ENCODE measurements around the gene PDGFD.

PDGFD gene

DNA sequence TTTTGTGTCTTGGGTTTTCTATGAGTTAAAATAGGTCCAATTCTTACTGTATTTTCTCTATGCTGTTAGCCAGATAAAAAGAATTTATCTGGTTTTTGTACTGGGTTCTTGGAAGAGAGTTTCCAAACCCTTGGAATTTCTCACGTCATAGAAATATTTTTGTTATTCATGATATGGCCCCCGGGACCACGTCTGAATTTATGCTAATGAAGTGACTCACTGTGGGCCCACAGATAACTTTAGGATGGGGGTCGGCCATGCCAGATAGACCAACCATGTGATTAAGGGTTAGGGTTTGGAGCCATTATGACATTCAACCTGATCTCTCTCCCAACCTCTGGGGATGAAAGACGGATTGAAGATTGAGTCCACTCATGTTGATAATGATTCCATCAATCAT, 163.1 kb downstream of the PDGFD start:
- DNase-seq (ENCODE audit: low read depth), result no peak

DNA sequence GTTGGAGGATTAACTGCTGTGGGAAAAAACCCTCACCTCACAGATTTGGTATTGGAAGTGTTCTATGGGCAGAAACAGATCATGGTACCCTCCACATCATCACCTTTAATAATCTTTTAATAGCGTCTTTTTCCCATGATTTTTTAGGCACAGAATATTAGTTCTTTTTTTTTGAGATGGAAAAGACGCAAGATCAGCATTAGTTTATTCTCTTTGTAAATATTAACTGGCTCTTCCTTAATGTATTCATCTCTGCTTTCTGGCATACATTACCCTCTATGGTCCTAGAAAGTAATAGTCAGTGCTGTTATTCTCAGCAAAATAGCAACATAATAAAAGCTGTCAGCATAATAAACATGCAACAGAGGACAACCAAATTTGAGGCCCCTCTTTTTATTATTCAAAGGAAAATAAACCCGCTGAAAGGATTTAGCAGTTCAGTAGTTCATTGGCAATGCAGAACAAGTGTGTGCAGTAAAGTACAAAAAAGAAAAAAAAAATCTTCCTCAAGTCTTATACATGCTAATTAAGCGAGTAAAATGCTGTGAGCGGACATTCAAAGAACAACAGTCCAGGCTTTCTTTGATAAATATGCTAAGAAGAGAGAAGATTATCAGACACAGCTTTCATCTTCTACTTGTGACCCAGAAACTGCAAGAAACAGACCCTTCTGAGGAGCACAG, 165.0 kb downstream of the PDGFD start:
- no peak for DNase-seq (ENCODE audit: low read depth)

DNA sequence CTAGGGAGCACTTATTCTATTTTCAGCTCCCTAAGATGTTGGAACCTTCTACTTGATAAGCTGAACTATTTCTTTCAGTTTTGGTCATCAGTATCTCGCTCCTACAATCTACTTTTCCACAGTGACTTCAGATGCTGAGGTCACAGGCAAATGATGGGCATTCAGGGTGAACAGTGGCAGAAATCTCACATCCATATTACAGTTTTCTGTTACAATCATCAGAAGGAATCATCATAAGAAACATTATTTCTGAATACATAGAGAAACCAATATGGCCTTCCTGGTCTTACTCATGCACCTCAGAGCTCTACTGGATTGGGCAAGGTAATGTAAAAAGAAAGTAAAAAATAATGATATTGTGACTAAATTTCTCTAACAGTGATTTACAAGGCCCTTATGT, 166.9 kb downstream of the PDGFD start:
- DNase-seq (ENCODE audit: low read depth), result no peak

DNA sequence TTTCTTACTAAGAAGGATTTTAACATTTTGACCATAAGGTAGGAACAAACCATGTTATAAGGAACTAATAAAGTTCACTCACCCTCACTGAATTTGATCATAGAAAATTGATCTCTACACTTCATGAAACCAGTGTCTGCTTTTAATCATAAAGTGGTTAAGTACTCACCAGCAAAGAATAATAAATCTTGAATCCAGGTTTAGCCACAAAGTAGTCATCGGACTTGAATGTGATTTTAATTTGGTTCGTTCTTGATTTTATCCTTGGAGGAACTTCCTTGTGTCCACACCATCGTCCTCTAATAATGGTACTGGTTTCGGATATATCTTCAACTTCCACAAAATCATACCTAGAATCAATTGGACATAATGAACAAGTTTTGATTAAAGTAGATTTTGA, 168.1 kb downstream of the PDGFD start:
- no peak for DNase-seq (ENCODE audit: low read depth)

DNA sequence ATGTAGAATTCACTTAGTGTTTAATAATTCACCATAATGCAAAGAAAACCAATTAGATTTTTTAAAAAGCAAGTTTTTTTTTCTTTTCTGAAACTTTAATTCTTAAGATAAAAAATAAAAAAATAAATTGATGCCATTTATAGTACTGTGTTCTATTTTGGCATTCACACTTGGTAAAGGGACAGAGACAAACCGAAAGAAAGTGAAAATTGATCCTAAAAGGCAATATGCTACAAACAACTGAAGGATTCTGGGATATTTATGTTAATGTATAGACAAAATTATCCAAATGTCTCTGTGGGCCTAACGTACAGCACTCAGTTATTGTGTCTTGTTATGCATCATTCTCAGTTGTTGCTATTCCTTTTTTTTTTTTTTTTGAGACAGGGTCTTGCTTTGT, 169.4 kb downstream of the PDGFD start:
- DNase-seq (ENCODE audit: low read depth), result no peak

DNA sequence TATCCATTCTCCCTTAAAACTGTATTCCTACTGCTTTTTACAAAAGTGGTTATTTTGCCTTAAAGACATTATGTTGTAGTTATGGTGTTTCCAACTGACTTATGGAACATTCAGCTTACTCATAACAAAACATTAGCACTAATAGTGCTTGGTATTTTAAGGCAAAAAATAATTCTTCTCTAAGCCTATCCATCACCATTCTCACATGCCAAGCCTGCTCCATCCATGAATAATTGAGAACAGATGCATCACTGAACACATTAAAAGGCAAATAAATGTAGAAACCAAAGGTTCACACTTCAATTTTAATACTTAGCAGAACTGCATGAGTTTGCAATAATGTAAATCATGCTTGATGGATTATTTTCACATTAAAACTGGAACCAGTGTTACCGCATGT, 169.9 kb downstream of the PDGFD start:
- no peak for DNase-seq (ENCODE audit: low read depth)

DNA sequence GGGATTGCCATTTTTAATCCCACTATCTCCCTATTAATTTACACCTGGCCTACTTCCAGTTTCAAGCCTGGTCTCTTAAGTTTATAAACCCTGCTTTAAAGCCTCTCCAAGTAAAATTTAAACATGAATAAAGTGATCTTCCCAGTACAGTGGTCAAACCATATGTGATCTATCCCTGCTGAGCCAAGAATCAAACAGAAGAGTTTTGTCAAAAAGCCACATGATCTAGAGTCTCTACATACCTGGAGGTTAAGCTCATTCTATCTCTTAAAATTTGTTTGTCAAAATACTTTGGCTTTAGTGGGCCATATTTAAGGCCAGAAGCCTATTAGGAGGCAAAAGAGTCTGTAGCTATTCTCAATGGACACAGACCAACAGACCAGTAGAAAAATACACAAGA, 170.4 kb downstream of the PDGFD start:
- no peak for DNase-seq (ENCODE audit: low read depth)

DNA sequence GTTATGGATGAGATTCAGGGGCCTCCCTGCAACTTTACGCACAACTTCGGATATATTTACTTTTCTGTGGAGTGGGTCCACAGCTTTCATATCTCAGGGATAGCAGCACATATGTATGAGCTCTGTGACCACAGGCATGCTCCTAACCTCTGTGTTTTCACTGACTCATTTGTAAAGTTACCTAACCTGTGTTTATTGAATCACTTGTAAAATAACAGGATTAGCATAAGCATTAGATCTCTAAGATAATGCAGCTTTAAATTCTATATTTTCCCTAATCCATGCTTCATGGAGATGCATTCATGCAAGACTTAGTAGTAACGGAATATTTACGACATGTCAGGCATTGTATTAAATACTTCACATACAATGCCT, 175.4 kb downstream of the PDGFD start:
- peak; percentile 57 for DNase-seq (ENCODE audit: low read depth)

DNA sequence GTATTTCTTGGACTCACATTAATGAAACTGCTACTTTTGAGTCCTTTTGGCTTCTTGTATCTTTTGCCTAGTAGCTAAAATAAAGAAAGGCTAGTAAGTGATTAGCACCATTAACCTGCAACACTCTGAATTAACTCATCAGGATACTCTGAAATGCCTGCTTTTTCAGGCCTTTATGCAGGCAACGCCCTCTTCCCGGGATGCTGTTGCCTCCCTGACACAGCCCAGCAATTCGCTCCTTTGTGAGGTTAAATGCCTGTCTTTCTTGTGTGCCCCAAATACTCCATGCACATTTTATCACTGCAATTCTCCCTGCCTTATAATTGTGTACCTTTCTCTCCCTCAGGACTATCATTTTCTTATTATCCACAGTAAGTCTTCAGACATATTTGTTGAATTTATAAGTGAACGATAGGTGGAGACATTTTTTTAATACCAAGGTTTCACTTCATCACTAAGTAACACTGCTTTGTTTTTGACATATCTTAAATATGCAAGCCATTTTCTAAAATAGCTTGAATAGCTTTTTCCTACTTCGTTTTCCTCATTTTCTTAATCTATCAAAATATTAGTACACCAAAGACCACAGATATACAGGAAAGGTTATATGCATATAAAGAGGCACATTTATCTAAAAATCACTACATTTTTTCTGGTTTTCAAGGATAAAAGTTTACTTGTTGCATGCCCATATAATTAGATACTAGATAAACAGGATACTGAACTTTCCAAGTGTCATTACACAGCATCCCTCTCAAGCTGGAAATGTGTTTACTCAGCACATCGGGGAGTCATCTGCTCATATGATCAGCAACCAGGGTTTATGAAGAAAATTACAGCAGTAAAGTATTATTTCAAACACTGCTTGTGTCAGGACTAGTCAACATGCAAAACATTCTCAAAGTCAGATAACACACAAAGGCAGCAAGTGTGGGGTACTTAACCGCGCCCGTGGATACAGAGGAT, 176.0 kb downstream of the PDGFD start:
- DNase-seq (ENCODE audit: low read depth), result no peak

DNA sequence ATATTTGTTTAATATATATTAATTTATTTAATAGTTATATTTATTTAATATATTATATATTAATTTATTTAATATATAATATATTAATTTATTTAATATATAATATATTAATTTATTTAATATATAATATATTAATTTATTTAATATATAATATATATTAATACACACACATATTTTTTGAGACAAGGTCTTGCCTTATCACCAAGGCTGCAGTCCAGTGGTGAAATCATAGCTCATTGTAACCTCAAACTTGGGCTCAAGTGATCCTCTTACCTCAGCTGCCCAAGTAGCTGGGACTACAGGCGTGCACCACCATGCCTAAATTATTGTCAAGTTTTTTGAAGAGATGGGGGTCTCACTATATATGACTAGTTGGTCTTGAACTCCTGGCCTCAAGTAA, 178.9 kb downstream of the PDGFD start:
- no peak for DNase-seq (ENCODE audit: low read depth)

DNA sequence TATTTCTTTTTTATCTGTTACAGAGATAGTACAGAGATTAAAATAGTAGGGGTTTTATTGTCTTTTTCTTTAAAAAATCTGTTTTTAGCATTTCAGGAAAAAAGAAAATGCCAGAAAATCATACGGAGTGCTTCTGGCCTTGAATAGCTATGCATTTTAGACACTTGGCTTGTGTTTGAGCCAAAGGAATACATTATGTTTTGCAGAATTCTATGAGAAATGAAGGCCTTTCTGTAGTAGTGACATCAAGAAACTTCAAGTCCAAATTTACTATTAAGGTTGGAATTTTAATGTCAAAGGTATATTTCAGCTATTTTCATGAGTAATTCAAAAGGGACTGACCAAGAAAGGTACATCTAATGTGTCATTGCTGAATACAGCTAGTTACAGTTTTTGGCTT, 183.8 kb downstream of the PDGFD start:
- DNase-seq (ENCODE audit: low read depth), result no peak

DNA sequence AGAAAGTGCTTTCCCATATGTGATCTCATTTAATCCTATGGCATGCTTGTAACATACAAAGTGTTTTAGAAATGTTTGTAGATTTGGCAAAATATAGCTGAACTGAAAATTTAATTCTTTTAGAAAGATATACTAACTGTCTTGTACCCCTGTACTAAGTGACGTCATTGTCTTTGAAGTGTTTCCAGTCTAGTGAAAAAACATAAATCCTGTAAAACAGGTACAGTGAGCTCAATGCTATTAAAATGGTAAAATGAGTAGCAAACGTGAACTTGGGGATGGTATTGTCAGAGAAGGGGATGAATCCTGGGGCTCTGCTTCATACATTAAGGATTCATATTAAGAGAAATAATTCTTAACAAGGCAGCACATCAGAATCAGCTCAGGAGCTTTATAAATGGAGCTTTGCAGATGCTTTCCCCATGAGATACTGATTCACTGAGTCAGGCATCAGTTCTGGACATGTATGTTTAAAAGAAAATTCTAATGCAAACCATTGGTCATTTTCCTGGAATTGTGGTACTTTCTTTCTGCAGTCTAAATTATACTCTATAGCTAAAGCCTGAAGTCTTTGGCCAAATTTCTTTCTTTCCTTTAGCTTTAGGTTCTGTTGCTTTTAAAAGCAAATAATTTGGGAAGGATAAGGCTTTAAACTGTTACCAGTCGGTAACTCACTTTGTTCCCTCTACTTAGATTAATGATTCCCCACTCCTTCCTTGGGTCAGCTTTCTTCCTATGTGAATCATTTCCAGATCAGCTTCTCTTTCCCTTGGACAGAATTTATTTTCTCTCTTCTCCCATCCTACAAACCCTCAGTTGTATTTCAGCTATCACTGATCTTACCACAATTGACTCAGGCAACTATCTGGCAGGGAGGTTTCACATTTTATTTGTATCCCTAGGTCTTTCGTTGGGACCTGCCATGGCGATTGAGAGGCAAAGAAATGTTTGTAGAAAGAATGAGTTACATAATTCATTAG, 185.0 kb downstream of the PDGFD start:
- DNase-seq (ENCODE audit: low read depth), result no peak

DNA sequence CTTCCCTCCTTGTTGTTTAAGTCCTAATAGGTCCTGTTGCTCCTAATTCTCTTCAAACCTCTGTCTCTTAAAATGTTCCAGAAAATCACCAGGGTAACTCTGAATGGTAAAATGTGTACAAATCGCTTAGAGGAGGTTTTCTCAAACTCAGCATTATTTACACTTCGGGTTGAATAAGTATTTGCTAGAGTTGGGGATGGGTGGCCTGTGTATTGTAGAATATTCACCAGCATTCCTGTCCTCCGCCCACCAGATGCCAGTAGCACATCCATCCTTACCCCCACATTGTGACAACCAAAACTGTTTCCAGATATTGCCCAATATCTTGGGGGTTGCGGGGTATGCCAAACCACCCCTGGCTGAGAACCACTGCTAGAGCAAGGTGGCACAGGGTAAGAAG, 191.9 kb downstream of the PDGFD start:
- no peak for DNase-seq (ENCODE audit: low read depth)

DNA sequence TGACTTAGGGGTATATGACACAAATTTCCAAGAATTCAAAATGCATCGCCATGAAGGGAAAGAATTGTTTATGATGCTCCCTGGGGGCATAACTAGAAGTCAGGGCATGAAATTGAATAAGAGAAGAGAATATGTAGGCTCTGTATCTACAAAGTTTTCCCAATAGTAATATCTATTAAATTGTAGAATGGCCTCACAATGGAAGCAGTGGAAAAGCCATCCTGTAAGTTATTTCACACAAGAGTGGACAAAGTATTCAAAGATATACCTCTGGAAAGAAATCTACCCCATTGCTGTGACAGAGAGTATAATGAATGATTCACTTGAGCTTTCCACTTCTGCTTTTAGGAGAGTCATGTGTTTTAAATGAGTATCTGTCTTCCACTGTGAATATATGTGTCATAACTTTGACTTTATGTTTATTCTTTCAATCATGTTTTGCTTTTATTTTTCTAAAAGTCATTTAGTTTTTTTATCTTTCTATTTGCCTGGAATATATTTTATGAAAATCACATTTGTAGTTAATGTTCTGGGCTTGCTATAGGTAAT, 193.2 kb downstream of the PDGFD start:
- DNase-seq (ENCODE audit: low read depth), result no peak

DNA sequence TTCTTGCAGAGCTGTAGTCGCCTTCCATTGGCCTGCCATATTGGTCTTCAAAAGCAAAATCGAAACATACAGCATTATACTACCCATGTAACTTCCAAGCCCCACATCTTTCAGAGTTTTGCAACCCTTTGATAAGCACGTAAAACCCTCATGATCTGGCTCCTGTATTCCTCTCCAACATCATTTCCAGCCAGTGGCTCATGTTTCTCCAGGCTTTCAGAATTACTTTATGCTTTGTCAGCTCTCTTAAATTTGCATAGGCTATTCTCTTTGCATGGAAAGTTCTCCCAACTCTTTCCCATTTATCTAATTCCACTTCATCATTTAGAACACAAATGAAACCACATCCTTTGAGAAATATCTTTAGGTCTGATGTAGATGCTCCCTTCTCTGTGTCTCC, 195.3 kb downstream of the PDGFD start:
- DNase-seq (ENCODE audit: low read depth), result no peak

DNA sequence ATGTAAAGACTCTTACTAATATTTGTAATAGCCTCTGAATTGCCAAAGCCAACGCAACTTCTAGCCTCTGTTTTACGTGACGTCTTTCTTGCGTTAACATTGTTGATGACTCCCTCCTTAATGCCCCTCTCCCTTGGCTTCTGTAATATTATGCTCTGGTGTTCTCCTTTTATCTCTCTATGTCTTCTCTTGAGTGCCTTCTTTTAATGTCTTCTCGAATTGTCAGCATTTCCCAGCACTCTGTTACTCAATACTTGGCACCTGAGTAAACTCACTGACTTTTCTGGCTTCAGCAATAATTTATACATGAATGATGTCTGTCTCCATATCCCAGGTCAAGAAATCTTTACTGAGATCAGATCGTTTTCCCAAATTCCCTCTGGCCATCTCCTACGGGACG, 196.0 kb downstream of the PDGFD start:
- no peak for DNase-seq (ENCODE audit: low read depth)

DNA sequence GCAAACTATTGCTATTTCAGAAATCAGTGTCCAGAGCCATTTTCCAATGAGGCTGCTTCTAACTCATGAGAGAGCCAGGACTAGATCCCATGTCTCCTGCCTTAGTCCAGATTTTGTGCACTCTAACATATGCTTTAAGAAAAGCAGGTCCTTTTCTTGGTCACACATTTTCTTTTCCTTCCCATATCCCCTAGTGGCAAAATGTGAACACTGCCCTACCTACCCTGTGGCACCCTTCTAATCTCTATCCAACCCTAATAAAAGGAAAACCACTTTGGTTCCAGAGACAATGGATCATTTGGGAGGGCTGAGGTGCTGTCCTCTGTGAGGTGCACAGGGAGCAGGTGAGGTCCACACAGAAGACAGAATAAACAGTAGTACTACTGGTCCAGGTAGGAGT, 199.6 kb downstream of the PDGFD start:
- DNase-seq (ENCODE audit: low read depth), result no peak

DNA sequence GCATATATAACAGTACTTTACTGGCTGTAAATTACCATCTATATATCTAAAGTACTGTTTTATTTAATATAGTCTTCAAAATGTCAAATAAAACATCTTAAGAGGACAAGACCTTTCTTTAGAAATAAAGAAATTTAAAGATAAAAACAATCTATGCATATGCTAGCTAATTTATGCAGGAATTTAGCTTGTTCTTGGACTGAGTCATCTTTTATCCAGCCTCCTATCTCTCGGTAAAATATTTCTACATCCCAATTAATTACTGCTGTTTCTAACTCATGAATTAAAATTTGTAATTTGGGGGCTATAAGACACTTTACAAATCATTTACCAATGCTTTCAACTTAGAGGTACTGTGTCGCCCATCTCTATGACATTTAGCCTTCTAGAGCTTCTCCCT, 200.3 kb downstream of the PDGFD start:
- DNase-seq (ENCODE audit: low read depth), result peak; percentile 13

DNA sequence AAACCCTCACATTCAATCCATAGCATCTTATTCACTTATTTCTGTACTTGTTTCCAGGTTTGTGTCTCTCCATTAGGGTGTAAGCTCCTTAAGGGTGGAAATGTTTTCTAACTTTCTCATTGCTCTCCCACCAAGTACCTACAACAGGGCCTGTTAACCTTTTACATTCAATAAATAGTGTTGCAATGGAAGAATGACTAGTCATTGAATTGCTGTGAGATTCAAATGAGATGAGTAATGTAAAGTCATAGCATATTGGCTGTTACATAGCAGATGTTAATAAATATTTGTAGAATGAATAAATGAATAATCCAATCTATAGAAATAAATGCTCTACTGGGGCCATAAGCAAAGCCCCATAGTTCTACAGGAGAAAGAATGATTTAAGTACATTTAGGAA, 202.9 kb downstream of the PDGFD start:
- peak; percentile 84 for DNase-seq (ENCODE audit: low read depth)

DNA sequence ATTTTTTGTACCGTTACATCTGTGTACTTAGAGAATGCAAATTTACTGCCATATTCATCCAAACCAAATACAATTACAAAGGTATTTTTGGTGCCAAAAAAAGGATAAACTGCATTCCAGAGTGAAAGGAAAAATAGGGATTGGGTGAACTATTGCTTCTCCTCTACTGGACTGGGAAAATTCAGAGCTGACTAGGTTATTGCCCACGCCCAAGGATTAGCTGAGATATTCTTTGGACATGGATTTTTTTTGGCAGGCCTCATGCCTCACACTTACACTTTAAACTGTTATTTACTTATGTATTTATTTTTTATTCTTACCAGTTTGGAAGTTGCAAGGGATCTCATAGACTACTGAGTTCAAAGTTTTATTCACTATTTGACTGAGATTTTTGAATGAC, 203.8 kb downstream of the PDGFD start:
- DNase-seq (ENCODE audit: low read depth), result no peak

DNA sequence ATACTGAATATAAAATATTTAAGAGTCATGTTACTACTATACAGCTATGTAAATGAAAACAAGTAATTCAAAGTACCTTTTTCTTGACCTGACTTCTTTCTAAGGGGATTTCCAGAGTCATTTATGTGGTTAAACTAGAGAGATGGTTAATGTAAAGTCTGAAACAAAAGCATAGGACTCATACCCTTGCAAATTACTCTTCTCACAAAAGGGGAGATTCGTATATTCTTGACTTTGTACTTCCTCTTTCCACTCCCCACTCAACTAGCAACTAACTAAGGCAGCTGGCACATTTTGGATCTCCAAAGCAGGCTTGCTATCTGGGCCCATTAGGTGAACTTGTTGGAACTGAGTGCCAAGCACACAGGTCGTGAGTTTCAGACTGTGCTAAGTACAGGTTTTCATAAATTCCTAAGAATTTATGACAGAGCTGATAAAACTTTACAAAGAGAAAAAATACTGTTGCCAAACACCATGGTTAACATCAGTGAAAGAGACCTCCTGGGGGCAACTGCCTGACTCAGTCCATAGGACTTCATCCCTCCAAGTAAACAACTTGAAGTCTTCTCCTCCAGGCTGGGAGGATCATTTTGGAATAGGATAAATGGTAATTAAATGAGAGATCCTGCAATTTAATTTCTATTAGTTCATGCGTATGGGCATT, 204.5 kb downstream of the PDGFD start:
- peak; percentile 73 for DNase-seq (ENCODE audit: low read depth)
